Measurements from ENCODE around the gene PALM3.

Gene PALM3

GRCh38 chr19:14015524-14016035 is 46.3 kb downstream of the PALM3 start:
- H3K4me3 ChIP-seq (ENCODE audit: low read length), result no peak overlapping the region
- TF ChIP-seq CTCF (conservative IDR thresholded peaks at IDR 0.05; ENCODE audit: low read length), result no peak
- DNase-seq (ENCODE audit: low read depth), result no peak

- no peak overlapping the region for H3K4me3 ChIP-seq (ENCODE audit: low read length)
- TF ChIP-seq CTCF (conservative IDR thresholded peaks at IDR 0.05; ENCODE audit: low read length), result no peak
- no peak for DNase-seq (ENCODE audit: low read depth)
Observed at GRCh38 chr19:14012378-14012915, 49.4 kb downstream of the PALM3 start.

- no peak for DNase-seq (ENCODE audit: low read depth)
- H3K4me3 ChIP-seq (ENCODE audit: low read length), result peak overlapping the region; percentile 81
- TF ChIP-seq CTCF (conservative IDR thresholded peaks at IDR 0.05; ENCODE audit: low read length), result no peak
Observed at GRCh38 chr19:14006766-14007562, 54.9 kb downstream of the PALM3 start.

- no peak for TF ChIP-seq CTCF (conservative IDR thresholded peaks at IDR 0.05; ENCODE audit: low read length)
- peak within 1 kb of the TSS; percentile 81 for H3K4me3 ChIP-seq (ENCODE audit: low read length)
- DNase-seq (ENCODE audit: low read depth), result peak; percentile 100
Observed at GRCh38 chr19:14006085-14006765, 55.7 kb downstream of the PALM3 start, which contains the start of gene RFX1. Gene RFX1 (minus strand): TSS chr19:14006320. CDS start chr19:13993843, 12,477 bp downstream.

- peak; percentile 83 for DNase-seq (ENCODE audit: low read depth)
- H3K4me3 ChIP-seq (ENCODE audit: low read length), result peak overlapping the region; percentile 66
- no peak for TF ChIP-seq CTCF (conservative IDR thresholded peaks at IDR 0.05; ENCODE audit: low read length)
Observed at GRCh38 chr19:14005349-14006084, 56.4 kb downstream of the PALM3 start.

- no peak for TF ChIP-seq CTCF (conservative IDR thresholded peaks at IDR 0.05; ENCODE audit: low read length)
- peak; percentile 42 for DNase-seq (ENCODE audit: low read depth)
- H3K4me3 ChIP-seq (ENCODE audit: low read length), result peak overlapping the region; percentile 28
Observed at GRCh38 chr19:14004619-14005348, 57.1 kb downstream of the PALM3 start.
